Neural cell (in vitro differentiated cells): ENCODE results near the gene C17orf78. TPM values are rescaled to one million over a fixed set of nuclear protein-coding genes. Genes with fewer than 3 reads are reported as not detected.
"Not testable (repeated sequence)": the region's sequence is repeated elsewhere in the genome, so short reads cannot be mapped to it uniquely, and the experiment has no call there.

ENCODE experiments used
- H2AFZ ChIP-seq: fragments of 200-600, 300-800 bp; sonication (generic), shearing (Covaris generic); 2 replicates; pipeline ENCODE4 v1.6.0; 2014; ENCODE audit warnings: low read depth, mild to moderate bottlenecking, antibody characterized with exemption, low read length, moderate library complexity
- H3F3A ChIP-seq: fragments of 200-600 bp; shearing (Covaris generic); 2 replicates; pipeline ENCODE4 v1.6.1; 2016; ENCODE audit warnings: mild to moderate bottlenecking, moderate library complexity, mixed read lengths, antibody characterized with exemption, low read length; ENCODE audit not compliant: insufficient read depth, poor library complexity, severe bottlenecking
- H3K27ac ChIP-seq: fragments of 200-600, 300-800 bp; sonication (generic), shearing (Covaris generic); 2 replicates; pipeline ENCODE4 v1.5.1; 2014; ENCODE audit warnings: mild to moderate bottlenecking, low read length, moderate library complexity
- H3K27me3 ChIP-seq: fragments of 300-800, 200-600 bp; sonication (generic), shearing (Covaris generic); 2 replicates; pipeline ENCODE4 v1.6.0; 2014; ENCODE audit warnings: mild to moderate bottlenecking, low read depth, low read length, moderate library complexity; ENCODE audit not compliant: insufficient read depth
- H3K36me3 ChIP-seq: fragments of 300-800, 200-600 bp; sonication (generic), shearing (Covaris generic); 2 replicates; pipeline ENCODE4 v1.5.1; 2014; ENCODE audit warnings: mild to moderate bottlenecking, antibody characterized with exemption, low read length, moderate library complexity; ENCODE audit not compliant: insufficient read depth
- H3K4me2 ChIP-seq: fragments of 300-800, 200-600 bp; sonication (generic), shearing (Covaris generic); 2 replicates; pipeline ENCODE4 v1.6.0; 2014; ENCODE audit warnings: mild to moderate bottlenecking, low read length
- H3K4me3 ChIP-seq: fragments of 300-800, 200-600 bp; sonication (generic), shearing (Covaris generic); 2 replicates; pipeline ENCODE4 v1.5.1; 2014; ENCODE audit warnings: mild to moderate bottlenecking, low read length, moderate library complexity
- H3K79me2 ChIP-seq: fragments of 200-600 bp; shearing (Covaris generic); replicated peaks from 2 replicates; pipeline ENCODE4 v1.6.0; 2014; ENCODE audit warnings: mild to moderate bottlenecking, low read length, moderate library complexity; ENCODE audit not compliant: insufficient read depth
- H3K9ac ChIP-seq: fragments of 300-800, 200-600 bp; sonication (generic), shearing (Covaris generic); 2 replicates; pipeline ENCODE4 v1.6.1; 2016; ENCODE audit warnings: mild to moderate bottlenecking, low read length, mixed read lengths
- H3K9me2 ChIP-seq: fragments of 200-600 bp; shearing (Covaris generic); 2 replicates; pipeline ENCODE4 v1.6.1; 2016; ENCODE audit warnings: mild to moderate bottlenecking, low read length, mixed read lengths; ENCODE audit not compliant: insufficient read depth
- H3K9me3 ChIP-seq: fragments of 200-600, 300-800 bp; sonication (generic), shearing (Covaris generic); 2 replicates; pipeline ENCODE4 v1.6.1; 2016; ENCODE audit warnings: mild to moderate bottlenecking, mixed run types, low read length, moderate library complexity, mixed read lengths
- H4K20me1 ChIP-seq: fragments of 200-600 bp; shearing (Covaris generic); 2 replicates; pipeline ENCODE4 v1.6.1; 2016; ENCODE audit warnings: mild to moderate bottlenecking, mixed run types; ENCODE audit not compliant: insufficient read depth
- MXI1 ChIP-seq: fragments of 450-650 bp; conservative IDR thresholded peaks from 2 replicates; pipeline ENCODE4 v1.6.1; 2014; ENCODE audit warnings: antibody characterized with exemption, mild to moderate bottlenecking; ENCODE audit not compliant: poor library complexity, severe bottlenecking
- POLR2AphosphoS5 ChIP-seq: IDR thresholded peaks from 2 replicates; pipeline ENCODE4 v1.6.1; 2012
- RAD21 ChIP-seq: fragments of 450-650 bp; conservative IDR thresholded peaks from 2 replicates; pipeline ENCODE4 v1.6.1; 2014; ENCODE audit warnings: antibody characterized with exemption, mild to moderate bottlenecking, moderate library complexity
- TAF1 ChIP-seq: IDR thresholded peaks from 2 replicates; pipeline ENCODE4 v1.6.1; 2012; ENCODE audit warnings: low read depth
- polyA plus RNA-seq: library from polyadenylated mRNA; depleted of rRNA; stranded (reverse); fragments of >200 nt; gene quantifications from 2 replicates; pipeline ENCODE4 v1.2.3, GENCODE V29; 2014
- TF ChIP-seq, protein P1 (sequence below): IDR thresholded peaks from 2 replicates; pipeline ENCODE4 v1.6.1; 2012; ENCODE audit warnings: borderline replicate concordance
- TF ChIP-seq, protein P2 (sequence below): fragments of 450-650 bp; IDR thresholded peaks from 2 replicates; pipeline ENCODE4 v1.5.1; 2014; ENCODE audit warnings: antibody characterized with exemption, mild to moderate bottlenecking, moderate library complexity; ENCODE audit not compliant: poor library complexity, severe bottlenecking

C17orf78 gene
- polyA plus RNA-seq, 1 donor from 2014 or later: not detected

DNA sequence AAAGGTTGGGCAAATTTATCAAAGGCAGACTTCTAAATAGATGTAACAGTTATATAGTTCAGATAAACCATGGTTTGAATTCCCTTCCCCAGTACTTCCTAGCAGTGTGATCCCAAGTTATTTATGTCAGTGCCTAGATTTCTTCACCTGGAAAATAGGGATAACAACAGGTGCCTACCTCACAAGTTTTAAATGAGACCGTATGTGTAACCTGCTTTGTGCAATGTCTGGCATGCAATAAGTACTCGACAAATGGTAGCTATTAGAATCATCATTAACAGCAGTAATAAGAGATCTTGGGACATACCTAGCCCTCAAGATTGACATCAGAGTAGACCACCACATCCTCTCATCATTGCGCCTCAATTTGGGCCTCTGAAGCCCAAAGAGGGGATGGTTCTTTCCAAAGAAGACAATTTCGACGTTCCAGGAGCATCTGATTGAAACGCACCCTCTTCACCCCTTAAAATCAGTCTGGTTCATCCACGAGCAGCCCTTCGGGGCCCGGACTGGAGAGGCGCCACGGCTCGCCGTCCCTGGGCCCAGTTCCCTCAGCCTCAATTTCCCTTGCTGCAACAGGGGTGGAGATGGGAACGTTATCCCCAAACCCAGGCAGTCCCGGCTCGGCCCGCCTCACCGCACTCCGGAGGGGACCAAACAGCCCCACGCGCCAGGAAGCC, 30.3 kb downstream of the C17orf78 start:
- no peaks in the 10 kb centered on the region for H3K9me2 ChIP-seq
- no peaks in the 10 kb centered on the region for H3K27me3 ChIP-seq
- H2AFZ ChIP-seq: peak overlapping the region; percentile 77
- H3F3A ChIP-seq: no peaks in the 10 kb centered on the region
- H4K20me1 ChIP-seq: no peaks in the 10 kb centered on the region
- H3K4me2 ChIP-seq: peak overlapping the region; percentile 88
- H3K9ac ChIP-seq: peak overlapping the region; percentile 81
- no peaks in the 10 kb centered on the region for H3K9me3 ChIP-seq
- H3K4me3 ChIP-seq: peak overlapping the region; percentile 95
- peak overlapping the region; percentile 70 for H3K27ac ChIP-seq
- H3K36me3 ChIP-seq: no peaks in the 10 kb centered on the region
- H3K79me2 ChIP-seq: peaks cover 5% of the 10 kb centered on the region
- TF ChIP-seq, protein P1, sequence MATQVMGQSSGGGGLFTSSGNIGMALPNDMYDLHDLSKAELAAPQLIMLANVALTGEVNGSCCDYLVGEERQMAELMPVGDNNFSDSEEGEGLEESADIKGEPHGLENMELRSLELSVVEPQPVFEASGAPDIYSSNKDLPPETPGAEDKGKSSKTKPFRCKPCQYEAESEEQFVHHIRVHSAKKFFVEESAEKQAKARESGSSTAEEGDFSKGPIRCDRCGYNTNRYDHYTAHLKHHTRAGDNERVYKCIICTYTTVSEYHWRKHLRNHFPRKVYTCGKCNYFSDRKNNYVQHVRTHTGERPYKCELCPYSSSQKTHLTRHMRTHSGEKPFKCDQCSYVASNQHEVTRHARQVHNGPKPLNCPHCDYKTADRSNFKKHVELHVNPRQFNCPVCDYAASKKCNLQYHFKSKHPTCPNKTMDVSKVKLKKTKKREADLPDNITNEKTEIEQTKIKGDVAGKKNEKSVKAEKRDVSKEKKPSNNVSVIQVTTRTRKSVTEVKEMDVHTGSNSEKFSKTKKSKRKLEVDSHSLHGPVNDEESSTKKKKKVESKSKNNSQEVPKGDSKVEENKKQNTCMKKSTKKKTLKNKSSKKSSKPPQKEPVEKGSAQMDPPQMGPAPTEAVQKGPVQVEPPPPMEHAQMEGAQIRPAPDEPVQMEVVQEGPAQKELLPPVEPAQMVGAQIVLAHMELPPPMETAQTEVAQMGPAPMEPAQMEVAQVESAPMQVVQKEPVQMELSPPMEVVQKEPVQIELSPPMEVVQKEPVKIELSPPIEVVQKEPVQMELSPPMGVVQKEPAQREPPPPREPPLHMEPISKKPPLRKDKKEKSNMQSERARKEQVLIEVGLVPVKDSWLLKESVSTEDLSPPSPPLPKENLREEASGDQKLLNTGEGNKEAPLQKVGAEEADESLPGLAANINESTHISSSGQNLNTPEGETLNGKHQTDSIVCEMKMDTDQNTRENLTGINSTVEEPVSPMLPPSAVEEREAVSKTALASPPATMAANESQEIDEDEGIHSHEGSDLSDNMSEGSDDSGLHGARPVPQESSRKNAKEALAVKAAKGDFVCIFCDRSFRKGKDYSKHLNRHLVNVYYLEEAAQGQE: peak; percentile 37
- TF ChIP-seq TAF1 (peak; percentile 28), MXI1 (no peak)

- H3K79me2 ChIP-seq: peaks cover 5% of the 10 kb centered on the region
- no peaks in the 10 kb centered on the region for H3K36me3 ChIP-seq
- peak; percentile 92 for TF ChIP-seq MXI1
- TF ChIP-seq, protein P2, sequence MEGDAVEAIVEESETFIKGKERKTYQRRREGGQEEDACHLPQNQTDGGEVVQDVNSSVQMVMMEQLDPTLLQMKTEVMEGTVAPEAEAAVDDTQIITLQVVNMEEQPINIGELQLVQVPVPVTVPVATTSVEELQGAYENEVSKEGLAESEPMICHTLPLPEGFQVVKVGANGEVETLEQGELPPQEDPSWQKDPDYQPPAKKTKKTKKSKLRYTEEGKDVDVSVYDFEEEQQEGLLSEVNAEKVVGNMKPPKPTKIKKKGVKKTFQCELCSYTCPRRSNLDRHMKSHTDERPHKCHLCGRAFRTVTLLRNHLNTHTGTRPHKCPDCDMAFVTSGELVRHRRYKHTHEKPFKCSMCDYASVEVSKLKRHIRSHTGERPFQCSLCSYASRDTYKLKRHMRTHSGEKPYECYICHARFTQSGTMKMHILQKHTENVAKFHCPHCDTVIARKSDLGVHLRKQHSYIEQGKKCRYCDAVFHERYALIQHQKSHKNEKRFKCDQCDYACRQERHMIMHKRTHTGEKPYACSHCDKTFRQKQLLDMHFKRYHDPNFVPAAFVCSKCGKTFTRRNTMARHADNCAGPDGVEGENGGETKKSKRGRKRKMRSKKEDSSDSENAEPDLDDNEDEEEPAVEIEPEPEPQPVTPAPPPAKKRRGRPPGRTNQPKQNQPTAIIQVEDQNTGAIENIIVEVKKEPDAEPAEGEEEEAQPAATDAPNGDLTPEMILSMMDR: peak; percentile 22
- TF ChIP-seq POLR2AphosphoS5: peak; percentile 60
- TF ChIP-seq RAD21: no peak
- H3K27ac ChIP-seq: peak within 1 kb of the TSS; percentile 70
- H3K4me2 ChIP-seq: peak within 1 kb of the TSS; percentile 88
- no peaks in the 10 kb centered on the region for H3K9me3 ChIP-seq
- no peaks in the 10 kb centered on the region for H4K20me1 ChIP-seq
- H3K4me3 ChIP-seq: peak within 1 kb of the TSS; percentile 95
- H3F3A ChIP-seq: no peaks in the 10 kb centered on the region
- H2AFZ ChIP-seq: peak within 1 kb of the TSS; percentile 77
- H3K27me3 ChIP-seq: no peaks in the 10 kb centered on the region
- H3K9ac ChIP-seq: peak within 1 kb of the TSS; percentile 81
- no peaks in the 10 kb centered on the region for H3K9me2 ChIP-seq
These were observed 31.1 kb downstream of the C17orf78 start, which contains the start of the genes ACACA and TADA2A for GRCh38 chr17:37406635-37407461. Gene ACACA, minus strand, starts transcription at chr17:37406836. Its CDS starts 537 bp downstream, at chr17:37406299. Gene TADA2A, plus strand, starts transcription at chr17:37406886. Its CDS starts 4,480 bp downstream, at chr17:37411366.

DNA sequence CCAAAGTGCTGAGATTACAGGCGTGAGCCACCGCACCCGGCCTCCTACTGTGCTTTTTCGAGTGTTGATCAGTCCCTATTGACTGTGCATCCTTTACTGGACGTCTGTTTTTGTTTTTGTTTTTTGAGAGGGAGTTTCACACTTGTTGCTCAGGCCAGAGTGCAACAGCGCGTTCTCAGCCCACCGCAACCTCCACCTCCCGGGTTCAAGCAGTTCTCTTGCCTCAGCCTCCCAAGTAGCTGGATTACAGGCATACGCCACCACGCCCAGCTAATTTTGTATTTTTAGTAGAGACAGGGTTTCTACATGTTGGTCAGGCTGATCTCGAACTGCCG, 32.3 kb downstream of the C17orf78 start:
- not testable (repeated sequence) for H3K27ac ChIP-seq, H3K4me3 ChIP-seq, H3K4me2 ChIP-seq

More for the DNA sequence above, 32.3 kb downstream of the C17orf78 start:
- H4K20me1 ChIP-seq, H3K9ac ChIP-seq, H3K27me3 ChIP-seq, H3K36me3 ChIP-seq, H3K79me2 ChIP-seq, H3F3A ChIP-seq, H3K9me3 ChIP-seq, H2AFZ ChIP-seq, H3K9me2 ChIP-seq: not testable (repeated sequence)
